Sigmoid colon (tissue), 4 donors: Measurements from ENCODE around the gene SPTBN4.

Experiments
- EP300 ChIP-seq, 4 donors: sonication (generic); formaldehyde crosslinking; IDR thresholded peaks; one replicate each; pipeline ENCODE4 v1.6.1; 2017; ENCODE audit warnings: antibody characterized with exemption in 4 of 4
- POLR2A ChIP-seq, 2 donors: fragments of 450-650 bp; IDR thresholded peaks; one replicate each; pipeline ENCODE4 v1.6.1; 2016; ENCODE audit warnings: antibody characterized with exemption in 2 of 2, mild to moderate bottlenecking in 2 of 2, moderate library complexity in 2 of 2
- TF ChIP-seq, protein P1 (sequence below), 4 experiments: fragments of 450-650 bp in 3 of 4; fragments of 200-600 bp in 1 of 4; IDR thresholded peaks; one replicate each; pipeline ENCODE4 v1.5.1; 2016 to 2019; ENCODE audit warnings: antibody characterized with exemption in 4 of 4, mild to moderate bottlenecking in 3 of 4, moderate library complexity in 2 of 4

DNA sequence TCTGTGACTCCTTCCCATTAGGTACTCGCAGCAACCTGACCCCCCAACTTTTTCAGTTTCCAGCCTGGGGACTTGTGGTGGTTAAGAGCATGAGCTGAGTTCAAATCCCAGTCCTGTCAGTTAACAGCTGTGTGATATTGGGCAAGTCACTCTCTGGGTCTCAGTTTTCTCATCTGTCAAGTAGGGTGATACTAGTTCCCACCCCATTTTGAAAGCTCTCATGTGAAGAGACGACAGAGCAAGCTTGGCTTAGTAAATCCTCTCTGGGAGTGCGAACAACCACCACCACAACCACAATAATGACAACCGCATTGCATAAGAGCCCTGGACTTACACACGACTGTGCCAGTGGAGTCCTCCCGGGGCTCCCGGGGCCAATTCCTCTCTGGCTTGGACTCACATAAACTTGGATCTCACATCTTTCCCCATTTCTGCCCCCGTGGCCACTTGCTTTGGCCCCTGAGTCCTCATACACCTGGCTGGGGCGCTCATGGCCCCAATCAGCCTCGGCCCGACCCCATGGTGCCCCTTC, 1.7 kb upstream of the SPTBN4 start:
- TF ChIP-seq POLR2A (IDR thresholded peaks at IDR 0.05), result no peak
- TF ChIP-seq, protein P1, sequence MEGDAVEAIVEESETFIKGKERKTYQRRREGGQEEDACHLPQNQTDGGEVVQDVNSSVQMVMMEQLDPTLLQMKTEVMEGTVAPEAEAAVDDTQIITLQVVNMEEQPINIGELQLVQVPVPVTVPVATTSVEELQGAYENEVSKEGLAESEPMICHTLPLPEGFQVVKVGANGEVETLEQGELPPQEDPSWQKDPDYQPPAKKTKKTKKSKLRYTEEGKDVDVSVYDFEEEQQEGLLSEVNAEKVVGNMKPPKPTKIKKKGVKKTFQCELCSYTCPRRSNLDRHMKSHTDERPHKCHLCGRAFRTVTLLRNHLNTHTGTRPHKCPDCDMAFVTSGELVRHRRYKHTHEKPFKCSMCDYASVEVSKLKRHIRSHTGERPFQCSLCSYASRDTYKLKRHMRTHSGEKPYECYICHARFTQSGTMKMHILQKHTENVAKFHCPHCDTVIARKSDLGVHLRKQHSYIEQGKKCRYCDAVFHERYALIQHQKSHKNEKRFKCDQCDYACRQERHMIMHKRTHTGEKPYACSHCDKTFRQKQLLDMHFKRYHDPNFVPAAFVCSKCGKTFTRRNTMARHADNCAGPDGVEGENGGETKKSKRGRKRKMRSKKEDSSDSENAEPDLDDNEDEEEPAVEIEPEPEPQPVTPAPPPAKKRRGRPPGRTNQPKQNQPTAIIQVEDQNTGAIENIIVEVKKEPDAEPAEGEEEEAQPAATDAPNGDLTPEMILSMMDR (IDR thresholded peaks at IDR 0.05), result no peak
- no peak for TF ChIP-seq EP300 (IDR thresholded peaks at IDR 0.05)
